ENCODE results near the gene TXNDC15. TPM values are rescaled to one million over a fixed set of nuclear protein-coding genes. Genes with fewer than 3 reads are reported as not detected.
"Not testable (repeated sequence)": the region's sequence is repeated elsewhere in the genome, so short reads cannot be mapped to it uniquely, and the experiment has no call there.

The TXNDC15 gene
- total RNA-seq, 1 experiment from 2014 or later: 52.2 TPM

GRCh38 chr5:134840811-134841210 is 33.4 kb upstream of the TXNDC15 start:
- H3K9me2 ChIP-seq (replicated peaks; ENCODE audit: insufficient read depth, low read length): no peaks in the 10 kb centered on the region
- no peak overlapping the region for H3K27ac ChIP-seq (ENCODE audit: low read length)
- no peak for DNase-seq
- H3K4me2 ChIP-seq (ENCODE audit: low read depth, low read length, poor library complexity, severe bottlenecking): no peak overlapping the region
- no peaks in the 10 kb centered on the region for H4K20me1 ChIP-seq (ENCODE audit: insufficient read depth, low read depth, low read length)
- H3K4me3 ChIP-seq (ENCODE audit: low read length): no peak overlapping the region
- H3K4me1 ChIP-seq (ENCODE audit: low read length): peaks cover 10% of the 10 kb centered on the region
- H3K79me2 ChIP-seq (ENCODE audit: low read length): peaks cover 14% of the 10 kb centered on the region
- no peak overlapping the region for H2AFZ ChIP-seq (ENCODE audit: low read length)
- no peak overlapping the region for H3K9ac ChIP-seq (ENCODE audit: low read length)
- peaks cover 8% of the 10 kb centered on the region; the same call in 1 of the 2 replicates for H3K36me3 ChIP-seq (ENCODE audit: insufficient read depth, low read length)
- H3K9me3 ChIP-seq (ENCODE audit: low read length): no peaks in the 10 kb centered on the region
- H3K27me3 ChIP-seq (ENCODE audit: low read length): no peaks in the 10 kb centered on the region

GRCh38 chr5:134844252-134844651 is 29.9 kb upstream of the TXNDC15 start:
- Histone ChIP-seq H3K4me3 (ENCODE audit: low read length) (no peak overlapping the region), H3K9me2 (replicated peaks; ENCODE audit: insufficient read depth, low read length) (no peaks in the 10 kb centered on the region), H3K9me3 (ENCODE audit: low read length) (no peaks in the 10 kb centered on the region), H2AFZ (ENCODE audit: low read length) (no peak overlapping the region), H3K27ac (ENCODE audit: low read length) (no peak overlapping the region), H3K79me2 (ENCODE audit: low read length) (peaks cover 43% of the 10 kb centered on the region), H3K27me3 (ENCODE audit: low read length) (no peaks in the 10 kb centered on the region), H3K4me1 (ENCODE audit: low read length) (peaks cover 22% of the 10 kb centered on the region), H3K4me2 (ENCODE audit: low read depth, low read length, poor library complexity, severe bottlenecking) (no peak overlapping the region), H3K9ac (ENCODE audit: low read length) (no peak overlapping the region), H4K20me1 (ENCODE audit: insufficient read depth, low read depth, low read length) (no peaks in the 10 kb centered on the region), H3K36me3 (ENCODE audit: insufficient read depth, low read length) (peaks cover 18% of the 10 kb centered on the region; the same call in 1 of the 2 replicates)
- no peak for DNase-seq

GRCh38 chr5:134845335-134845851 is 28.8 kb upstream of the TXNDC15 start:
- Histone ChIP-seq H4K20me1 (ENCODE audit: insufficient read depth, low read depth, low read length) (no peaks in the 10 kb centered on the region), H3K36me3 (ENCODE audit: insufficient read depth, low read length) (peaks cover 15% of the 10 kb centered on the region; the same call in 1 of the 2 replicates), H3K27ac (ENCODE audit: low read length) (peak overlapping the region; percentile 69), H3K4me3 (ENCODE audit: low read length) (peak overlapping the region; percentile 78), H3K27me3 (ENCODE audit: low read length) (no peaks in the 10 kb centered on the region), H3K4me1 (ENCODE audit: low read length) (peaks cover 22% of the 10 kb centered on the region), H3K9me2 (replicated peaks; ENCODE audit: insufficient read depth, low read length) (no peaks in the 10 kb centered on the region), H3K4me2 (ENCODE audit: low read depth, low read length, poor library complexity, severe bottlenecking) (peak overlapping the region; percentile 84), H3K9me3 (ENCODE audit: low read length) (no peaks in the 10 kb centered on the region), H3K9ac (ENCODE audit: low read length) (peak overlapping the region; percentile 97), H2AFZ (ENCODE audit: low read length) (0 out of 2 replicates have a peak overlapping the region, but pooled peaks have one; percentile 3), H3K79me2 (ENCODE audit: low read length) (peaks cover 53% of the 10 kb centered on the region)
- DNase-seq: no peak

GRCh38 chr5:134845852-134846640 is 28.1 kb upstream of the TXNDC15 start, which contains the start of gene C5orf24:
C5orf24 (plus strand) TSS chr5:134845968; CDS start chr5:134854901, 8,933 bp downstream.
- Histone ChIP-seq H3K36me3 (ENCODE audit: insufficient read depth, low read length) (peaks cover 11% of the 10 kb centered on the region; the same call in 1 of the 2 replicates), H4K20me1 (ENCODE audit: insufficient read depth, low read depth, low read length) (no peaks in the 10 kb centered on the region), H3K4me2 (ENCODE audit: low read depth, low read length, poor library complexity, severe bottlenecking) (peak within 1 kb of the TSS; percentile 84), H3K9ac (ENCODE audit: low read length) (peak within 1 kb of the TSS; percentile 97), H3K79me2 (ENCODE audit: low read length) (peaks cover 58% of the 10 kb centered on the region), H3K4me3 (ENCODE audit: low read length) (peak within 1 kb of the TSS; percentile 78), H3K9me3 (ENCODE audit: low read length) (no peaks in the 10 kb centered on the region), H3K27ac (ENCODE audit: low read length) (peak within 1 kb of the TSS; percentile 74), H3K4me1 (ENCODE audit: low read length) (peaks cover 22% of the 10 kb centered on the region), H3K9me2 (replicated peaks; ENCODE audit: insufficient read depth, low read length) (no peaks in the 10 kb centered on the region), H3K27me3 (ENCODE audit: low read length) (no peaks in the 10 kb centered on the region), H2AFZ (ENCODE audit: low read length) (peak within 1 kb of the TSS; percentile 15; the same call in 1 of the 2 replicates)
- DNase-seq: peak; percentile 97

- Histone ChIP-seq H3K79me2 (ENCODE audit: low read length) (peaks cover 63% of the 10 kb centered on the region), H3K4me3 (ENCODE audit: low read length) (peak overlapping the region; percentile 78), H2AFZ (ENCODE audit: low read length) (peak overlapping the region; percentile 15; the same call in 1 of the 2 replicates), H3K9ac (ENCODE audit: low read length) (peak overlapping the region; percentile 97), H3K9me3 (ENCODE audit: low read length) (no peaks in the 10 kb centered on the region), H3K4me1 (ENCODE audit: low read length) (peaks cover 22% of the 10 kb centered on the region), H4K20me1 (ENCODE audit: insufficient read depth, low read depth, low read length) (no peaks in the 10 kb centered on the region), H3K4me2 (ENCODE audit: low read depth, low read length, poor library complexity, severe bottlenecking) (peak overlapping the region; percentile 84), H3K27ac (ENCODE audit: low read length) (peak overlapping the region; percentile 74), H3K9me2 (replicated peaks; ENCODE audit: insufficient read depth, low read length) (no peaks in the 10 kb centered on the region), H3K36me3 (ENCODE audit: insufficient read depth, low read length) (peaks cover 14% of the 10 kb centered on the region; the same call in 1 of the 2 replicates), H3K27me3 (ENCODE audit: low read length) (no peaks in the 10 kb centered on the region)
- DNase-seq: peak; percentile 66
Observed at GRCh38 chr5:134846641-134846960, 27.6 kb upstream of the TXNDC15 start.

GRCh38 chr5:134849434-134849933 is 24.7 kb upstream of the TXNDC15 start:
- H3K9me2 ChIP-seq (replicated peaks; ENCODE audit: insufficient read depth, low read length); H3K27me3 ChIP-seq (ENCODE audit: low read length); H3K27ac ChIP-seq (ENCODE audit: low read length); H3K4me2 ChIP-seq (ENCODE audit: low read depth, low read length, poor library complexity, severe bottlenecking); H3K4me3 ChIP-seq (ENCODE audit: low read length); H3K9ac ChIP-seq (ENCODE audit: low read length); H4K20me1 ChIP-seq (ENCODE audit: insufficient read depth, low read depth, low read length); DNase-seq; H2AFZ ChIP-seq (ENCODE audit: low read length); H3K9me3 ChIP-seq (ENCODE audit: low read length): not testable (repeated sequence)
- Histone ChIP-seq H3K79me2 (ENCODE audit: low read length) (peaks cover 81% of the 10 kb centered on the region), H3K36me3 (ENCODE audit: insufficient read depth, low read length) (peaks cover 28% of the 10 kb centered on the region; the same call in 1 of the 2 replicates), H3K4me1 (ENCODE audit: low read length) (peaks cover 22% of the 10 kb centered on the region)

- H3K4me2 ChIP-seq (ENCODE audit: low read depth, low read length, poor library complexity, severe bottlenecking): no peak overlapping the region
- no peaks in the 10 kb centered on the region for H3K27me3 ChIP-seq (ENCODE audit: low read length)
- no peaks in the 10 kb centered on the region for H3K9me2 ChIP-seq (replicated peaks; ENCODE audit: insufficient read depth, low read length)
- H2AFZ ChIP-seq (ENCODE audit: low read length): no peak overlapping the region
- H3K4me1 ChIP-seq (ENCODE audit: low read length): peaks cover 12% of the 10 kb centered on the region
- no peak overlapping the region for H3K27ac ChIP-seq (ENCODE audit: low read length)
- H3K79me2 ChIP-seq (ENCODE audit: low read length): peaks cover 80% of the 10 kb centered on the region
- DNase-seq: peak; percentile 62
- no peaks in the 10 kb centered on the region for H3K9me3 ChIP-seq (ENCODE audit: low read length)
- peaks cover 45% of the 10 kb centered on the region for H3K36me3 ChIP-seq (ENCODE audit: insufficient read depth, low read length)
- H4K20me1 ChIP-seq (ENCODE audit: insufficient read depth, low read depth, low read length): 0 out of 2 replicates have a peak, but pooled peaks cover 3% of the 10 kb centered on the region
- no peak overlapping the region for H3K4me3 ChIP-seq (ENCODE audit: low read length)
- no peak overlapping the region for H3K9ac ChIP-seq (ENCODE audit: low read length)
Observed at GRCh38 chr5:134851307-134851923, 22.8 kb upstream of the TXNDC15 start.

- not testable (repeated sequence) for H3K4me3 ChIP-seq (ENCODE audit: low read length); H3K27ac ChIP-seq (ENCODE audit: low read length); H3K27me3 ChIP-seq (ENCODE audit: low read length); H3K4me2 ChIP-seq (ENCODE audit: low read depth, low read length, poor library complexity, severe bottlenecking); H3K9me3 ChIP-seq (ENCODE audit: low read length); H3K9me2 ChIP-seq (replicated peaks; ENCODE audit: insufficient read depth, low read length); DNase-seq; H3K4me1 ChIP-seq (ENCODE audit: low read length); H2AFZ ChIP-seq (ENCODE audit: low read length); H3K9ac ChIP-seq (ENCODE audit: low read length); H4K20me1 ChIP-seq (ENCODE audit: insufficient read depth, low read depth, low read length)
- Histone ChIP-seq H3K36me3 (ENCODE audit: insufficient read depth, low read length) (peaks cover 62% of the 10 kb centered on the region), H3K79me2 (ENCODE audit: low read length) (peaks cover 50% of the 10 kb centered on the region)
Observed at GRCh38 chr5:134856465-134856864, 17.7 kb upstream of the TXNDC15 start.

Measured in Karpas-422 (cell line).